ENCODE results near the gene ZYG11A. TPM values are rescaled to one million over a fixed set of nuclear protein-coding genes. Genes with fewer than 3 reads are reported as not detected.
"Not testable (repeated sequence)": the region's sequence is repeated elsewhere in the genome, so short reads cannot be mapped to it uniquely, and the experiment has no call there.

ZYG11A gene
- total and polyA plus RNA-seq, 2 donors (not counting 3 experiments of a cell fraction or from before 2014, with no cell fraction given): 0.40 to 2.1 TPM

DNA sequence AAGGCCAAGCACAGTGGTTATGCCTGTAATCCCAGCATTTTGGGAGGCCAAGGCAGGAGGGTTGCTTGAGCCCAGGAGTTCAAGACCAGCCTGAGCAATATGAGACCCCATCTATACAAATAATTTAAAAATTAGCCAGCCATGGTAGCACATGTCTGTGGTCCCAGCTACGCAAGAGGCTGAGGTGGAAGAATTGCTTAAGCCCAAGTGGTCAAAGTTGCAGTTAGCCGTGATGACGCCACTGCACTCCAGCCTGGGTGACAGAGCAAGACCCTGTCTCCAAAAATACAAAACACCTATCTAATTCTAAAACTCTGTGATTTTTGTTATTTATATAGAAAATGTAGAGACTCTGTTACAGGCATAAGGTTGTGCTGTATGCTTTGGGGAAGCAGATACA, 44.2 kb upstream of the ZYG11A start:
- no peak overlapping the region for H3K4me2 ChIP-seq (ENCODE audit: insufficient read depth, low read length)
- no peaks in the 10 kb centered on the region for H3K27me3 ChIP-seq (ENCODE audit: control insufficient read depth in 2 of 2, insufficient read depth in 2 of 2, low read length in 2 of 2)
- H3K36me3 ChIP-seq (ENCODE audit: control insufficient read depth in 2 of 2, extremely low read depth in 1 of 2, insufficient read depth in 2 of 2, low read length in 2 of 2): peaks cover 4 to 8% of the 10 kb centered on the region in 2 experiments
- DNase-seq (ENCODE audit: low read depth, low spot score) (no peak), FAIRE-seq (no peak)
- H3K9me1 ChIP-seq (replicated peaks; ENCODE audit: control insufficient read depth, extremely low read depth, insufficient read depth, low read length): no peaks in the 10 kb centered on the region
- dilution Hi-C loops (cut with MboI; ENCODE audit: extremely low pct_ligation_motif_present, low sequenced_read_pairs): no loop called here
- CTCF ChIA-PET: no interaction called here
- no peaks in the 10 kb centered on the region for H4K20me1 ChIP-seq (replicated peaks; ENCODE audit: control insufficient read depth, extremely low read depth, insufficient read depth, low read length)
- no peaks in the 10 kb centered on the region for H3K9me3 ChIP-seq (replicated peaks; ENCODE audit: control insufficient read depth, insufficient read depth, low read length)
- H3K4me3 ChIP-seq (replicated peaks in 1 of 3; ENCODE audit: insufficient read depth in 1 of 3, low read depth in 1 of 3, low read length in 3 of 3): no peak overlapping the region
- no TSS peak for BruUV-seq (replicated peaks)
- no peaks in the 10 kb centered on the region for H3K79me2 ChIP-seq (ENCODE audit: control insufficient read depth, insufficient read depth, low read length)
- intact Hi-C loops (cut with micrococcal nuclease): no loop called here
- POLR2A ChIA-PET: no interaction called here
- no peak overlapping the region for H3K9ac ChIP-seq (replicated peaks; ENCODE audit: extremely low read depth, insufficient read depth, low read length)
- H3K27ac ChIP-seq (ENCODE audit: insufficient read depth, low read depth, low read length): no peak overlapping the region
- no peak for TF ChIP-seq FOS (IDR thresholded peaks at IDR 0.05; ENCODE audit: borderline replicate concordance, insufficient read depth, low read length)
- TF ChIP-seq GATA2 (IDR thresholded peaks at IDR 0.05; ENCODE audit: insufficient read depth, insufficient read length, low read depth, low read length): no peak
- TF ChIP-seq EZH2 (IDR thresholded peaks at IDR 0.05; ENCODE audit: borderline replicate concordance, low read depth, low read length, severe bottlenecking): no peak
- TF ChIP-seq, protein P1, sequence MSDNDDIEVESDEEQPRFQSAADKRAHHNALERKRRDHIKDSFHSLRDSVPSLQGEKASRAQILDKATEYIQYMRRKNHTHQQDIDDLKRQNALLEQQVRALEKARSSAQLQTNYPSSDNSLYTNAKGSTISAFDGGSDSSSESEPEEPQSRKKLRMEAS (IDR thresholded peaks at IDR 0.05; ENCODE audit: insufficient read depth, insufficient read length): no peak
- no peak for TF ChIP-seq POLR2AphosphoS5 (IDR thresholded peaks at IDR 0.05; ENCODE audit: insufficient read depth, low read depth, low read length)
- no peaks in the 10 kb centered on the region for H3K4me1 ChIP-seq (ENCODE audit: control insufficient read depth, extremely low read depth, insufficient read depth, low read length)
- no peak overlapping the region for H2AFZ ChIP-seq (ENCODE audit: low read depth, low read length)

GRCh38 chr1:52801011-52801410, 41.5 kb upstream of the ZYG11A start:
- ChIA-PET CTCF (no interaction called here), POLR2A (no interaction called here)
- H3K27me3 ChIP-seq (ENCODE audit: control insufficient read depth in 2 of 2, insufficient read depth in 2 of 2, low read length in 2 of 2): no peaks in the 10 kb centered on the region
- no peaks in the 10 kb centered on the region for H4K20me1 ChIP-seq (replicated peaks; ENCODE audit: control insufficient read depth, extremely low read depth, insufficient read depth, low read length)
- no peak for DNase-seq (ENCODE audit: low read depth, low spot score)
- H3K36me3 ChIP-seq (ENCODE audit: control insufficient read depth in 2 of 2, extremely low read depth in 1 of 2, insufficient read depth in 2 of 2, low read length in 2 of 2): peaks cover 4 to 10% of the 10 kb centered on the region in 2 experiments
- BruUV-seq (replicated peaks): no TSS peak
- TF ChIP-seq GATA2 (IDR thresholded peaks at IDR 0.05; ENCODE audit: insufficient read depth, insufficient read length, low read depth, low read length): no peak
- no peak for TF ChIP-seq EZH2 (IDR thresholded peaks at IDR 0.05; ENCODE audit: borderline replicate concordance, low read depth, low read length, severe bottlenecking)
- FAIRE-seq: no peak
- intact Hi-C loops (cut with micrococcal nuclease) (no loop called here), dilution Hi-C loops (cut with MboI; ENCODE audit: extremely low pct_ligation_motif_present, low sequenced_read_pairs) (no loop called here)
- H3K4me3 ChIP-seq (replicated peaks in 1 of 3; ENCODE audit: insufficient read depth in 1 of 3, low read depth in 1 of 3, low read length in 3 of 3): no peak overlapping the region
- H3K27ac ChIP-seq (ENCODE audit: insufficient read depth, low read depth, low read length): no peak overlapping the region
- no peak overlapping the region for H2AFZ ChIP-seq (ENCODE audit: low read depth, low read length)
- no peak overlapping the region for H3K9ac ChIP-seq (replicated peaks; ENCODE audit: extremely low read depth, insufficient read depth, low read length)
- no peaks in the 10 kb centered on the region for H3K9me1 ChIP-seq (replicated peaks; ENCODE audit: control insufficient read depth, extremely low read depth, insufficient read depth, low read length)
- H3K4me1 ChIP-seq (ENCODE audit: control insufficient read depth, extremely low read depth, insufficient read depth, low read length): no peaks in the 10 kb centered on the region
- H3K9me3 ChIP-seq (replicated peaks; ENCODE audit: control insufficient read depth, insufficient read depth, low read length): no peaks in the 10 kb centered on the region
- H3K79me2 ChIP-seq (ENCODE audit: control insufficient read depth, insufficient read depth, low read length): no peaks in the 10 kb centered on the region
- no peak overlapping the region for H3K4me2 ChIP-seq (ENCODE audit: insufficient read depth, low read length)

- CTCF ChIA-PET; dilution Hi-C loops (cut with MboI; ENCODE audit: extremely low pct_ligation_motif_present, low sequenced_read_pairs); DNase-seq (ENCODE audit: low read depth, low spot score); H3K4me3 ChIP-seq (replicated peaks in 1 of 3; ENCODE audit: insufficient read depth in 1 of 3, low read depth in 1 of 3, low read length in 3 of 3); H4K20me1 ChIP-seq (replicated peaks; ENCODE audit: control insufficient read depth, extremely low read depth, insufficient read depth, low read length); H2AFZ ChIP-seq (ENCODE audit: low read depth, low read length); H3K4me2 ChIP-seq (ENCODE audit: insufficient read depth, low read length); H3K27me3 ChIP-seq (ENCODE audit: control insufficient read depth in 2 of 2, insufficient read depth in 2 of 2, low read length in 2 of 2); intact Hi-C loops (cut with micrococcal nuclease); POLR2A ChIA-PET; H3K79me2 ChIP-seq (ENCODE audit: control insufficient read depth, insufficient read depth, low read length); BruUV-seq (replicated peaks); H3K9ac ChIP-seq (replicated peaks; ENCODE audit: extremely low read depth, insufficient read depth, low read length); H3K9me3 ChIP-seq (replicated peaks; ENCODE audit: control insufficient read depth, insufficient read depth, low read length); H3K9me1 ChIP-seq (replicated peaks; ENCODE audit: control insufficient read depth, extremely low read depth, insufficient read depth, low read length); H3K27ac ChIP-seq (ENCODE audit: insufficient read depth, low read depth, low read length); H3K4me1 ChIP-seq (ENCODE audit: control insufficient read depth, extremely low read depth, insufficient read depth, low read length); FAIRE-seq; H3K36me3 ChIP-seq (ENCODE audit: control insufficient read depth in 2 of 2, extremely low read depth in 1 of 2, insufficient read depth in 2 of 2, low read length in 2 of 2): not testable (repeated sequence)
These were observed 38.5 kb upstream of the ZYG11A start for GRCh38 chr1:52804083-52804482.

All from endothelial cell of umbilical vein (primary cell).